GM18870 (cell line): ENCODE measurements around the gene CPSF2.

ENCODE experiments used
- ATAC-seq: cut with Tn5 transposase; IDR thresholded peaks from one replicate; pipeline ENCODE4 v1.9.1; 2021; ENCODE audit warnings: moderate library complexity; ENCODE audit not compliant: unreplicated experiment

The CPSF2 gene

DNA sequence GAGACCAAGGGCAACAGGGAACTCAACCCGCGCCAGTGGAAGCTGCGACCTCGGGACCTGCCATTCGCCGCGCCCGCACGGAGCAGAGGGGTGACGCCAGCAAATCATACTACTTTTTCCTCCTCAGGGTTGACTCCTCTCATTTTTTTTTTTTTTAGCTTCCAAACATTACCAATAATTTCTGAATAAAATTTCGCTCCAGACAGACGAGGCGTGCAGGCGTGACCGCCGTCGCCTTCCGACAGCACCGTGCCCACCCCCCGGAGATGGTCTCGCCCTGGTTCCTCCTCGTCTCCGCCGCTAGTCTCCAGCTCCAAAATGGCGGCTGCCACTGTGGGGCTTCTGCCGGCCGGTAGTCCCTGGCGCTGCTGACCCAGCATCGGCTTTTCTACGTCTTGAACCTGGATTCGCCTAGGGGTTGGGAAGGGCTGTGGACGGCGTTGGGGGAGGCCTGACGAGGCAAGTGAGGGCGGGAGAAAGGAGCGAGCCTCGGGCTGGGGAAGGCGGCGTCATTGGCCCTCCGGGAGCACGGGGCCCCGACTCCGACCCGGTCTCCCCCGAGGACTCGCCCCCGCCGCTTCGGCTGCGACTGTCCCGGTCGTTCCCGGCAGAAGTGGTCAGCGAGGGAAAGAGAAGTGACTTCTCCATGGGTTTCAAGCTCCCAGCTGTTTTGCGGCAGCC is at the start of gene CPSF2, which contains the start of gene NDUFB1:
Gene CPSF2 (plus strand): TSS at position 300 of the 681 bp plus-strand sequence. CDS start 9,016 bp downstream, outside the sequence.
Gene NDUFB1 (minus strand): TSS at position 37 of the 681 bp plus-strand sequence. CDS start 4,069 bp downstream, outside the sequence.
- peak; percentile 70 for ATAC-seq

DNA sequence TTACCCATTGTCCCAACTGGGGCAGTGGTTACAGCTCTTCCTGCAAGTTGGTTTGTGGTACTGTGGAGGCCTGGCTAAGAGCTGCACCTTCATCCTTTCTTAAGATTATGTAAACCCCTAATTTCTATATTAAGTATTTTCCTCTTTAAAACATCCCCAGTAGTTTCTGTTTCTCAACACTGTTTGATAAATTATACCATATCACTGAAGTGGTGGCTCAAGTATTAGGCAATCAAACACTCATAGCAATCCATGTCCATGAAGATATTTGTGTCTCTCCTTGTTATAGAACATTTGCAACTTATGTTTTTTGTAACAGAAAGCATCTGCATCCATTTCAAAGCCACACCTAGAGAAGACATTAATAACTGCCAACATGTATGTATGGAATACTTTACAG is 47.2 kb upstream of the CPSF2 start:
- no peak for ATAC-seq

DNA sequence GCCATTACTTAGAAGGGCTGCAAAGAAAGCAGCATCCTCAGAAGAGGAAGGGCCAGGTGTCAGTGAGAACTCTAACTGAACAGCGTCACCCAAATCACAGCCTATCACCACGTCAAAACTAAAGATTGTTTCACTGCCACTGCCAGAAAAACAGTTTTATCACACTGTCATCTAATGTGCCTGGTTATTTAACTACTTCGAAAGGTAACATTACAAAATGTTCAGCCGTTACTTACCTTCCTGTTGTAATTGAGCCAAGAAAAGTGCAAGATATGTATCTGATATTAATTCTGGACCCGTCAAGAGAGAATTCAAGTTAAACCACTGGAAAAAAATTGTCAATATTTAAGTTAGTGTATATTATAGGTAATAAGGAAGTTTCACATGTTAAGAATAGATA is 33.3 kb upstream of the CPSF2 start:
- ATAC-seq: no peak

DNA sequence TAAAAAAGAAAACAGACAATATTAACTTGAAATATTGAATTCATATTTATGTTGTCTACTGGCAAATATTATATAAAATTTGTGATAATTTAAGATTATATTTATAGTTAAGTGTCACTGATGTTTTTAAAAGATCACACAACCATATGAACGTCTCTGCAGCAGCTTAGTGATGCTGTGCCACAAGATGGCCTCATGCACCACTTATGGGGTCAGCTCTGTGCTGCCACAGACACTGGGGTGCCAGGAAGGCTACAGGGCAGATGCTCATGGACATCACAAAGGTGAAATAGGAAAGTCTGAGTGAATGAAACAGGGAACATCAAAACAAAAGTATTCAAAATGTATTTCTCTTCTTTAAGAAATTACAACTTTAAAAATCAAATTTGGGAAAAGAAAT is 28.4 kb upstream of the CPSF2 start:
- no peak for ATAC-seq

DNA sequence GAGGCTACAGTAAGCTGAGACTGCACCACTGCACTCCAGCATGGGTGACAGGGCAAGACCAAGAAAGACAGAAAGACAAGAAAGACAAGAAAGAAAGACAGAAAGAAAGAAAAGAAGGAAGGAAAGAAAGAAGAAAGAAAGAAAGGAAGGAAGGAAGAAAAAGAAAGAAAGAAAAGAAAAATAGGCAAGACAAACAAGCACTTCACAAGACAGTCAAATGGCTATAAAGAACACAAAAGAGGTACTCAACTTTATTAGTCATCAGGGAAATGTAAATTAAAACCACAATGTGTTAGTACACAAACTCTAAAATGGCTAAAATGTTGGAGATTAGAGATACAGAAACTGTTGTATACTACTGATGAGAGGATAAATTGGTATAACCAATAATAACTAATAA is 22.0 kb upstream of the CPSF2 start:
- ATAC-seq: no peak

DNA sequence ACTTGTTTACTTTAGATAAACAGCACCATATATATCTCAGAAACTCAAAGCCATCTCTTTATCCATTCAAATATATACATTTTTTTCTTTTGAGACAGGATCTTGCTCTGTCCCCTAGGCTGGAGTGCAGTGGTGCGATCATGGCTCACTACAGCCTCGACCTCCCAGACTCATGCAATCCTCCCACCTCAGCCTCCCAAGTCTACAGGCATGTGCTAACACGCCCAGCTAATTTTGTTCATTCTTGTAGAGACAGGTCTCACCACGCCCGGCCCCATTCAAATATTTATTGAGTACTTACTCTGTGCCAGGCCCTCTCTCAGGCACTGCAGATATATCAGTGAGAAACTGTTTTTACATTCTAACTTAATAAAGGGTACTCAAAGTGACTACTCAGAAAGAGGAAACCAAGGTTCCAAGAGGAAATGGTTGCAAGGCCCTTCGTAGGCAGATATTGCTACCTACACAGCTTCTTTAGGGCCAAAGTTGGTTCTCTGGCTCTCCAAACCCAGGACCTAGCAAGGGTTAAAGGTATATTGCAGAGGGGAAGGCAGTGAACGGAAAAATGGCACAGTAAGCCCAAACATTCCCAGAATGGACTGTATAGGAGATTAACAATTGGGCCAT is 18.3 kb upstream of the CPSF2 start:
- ATAC-seq: no peak

DNA sequence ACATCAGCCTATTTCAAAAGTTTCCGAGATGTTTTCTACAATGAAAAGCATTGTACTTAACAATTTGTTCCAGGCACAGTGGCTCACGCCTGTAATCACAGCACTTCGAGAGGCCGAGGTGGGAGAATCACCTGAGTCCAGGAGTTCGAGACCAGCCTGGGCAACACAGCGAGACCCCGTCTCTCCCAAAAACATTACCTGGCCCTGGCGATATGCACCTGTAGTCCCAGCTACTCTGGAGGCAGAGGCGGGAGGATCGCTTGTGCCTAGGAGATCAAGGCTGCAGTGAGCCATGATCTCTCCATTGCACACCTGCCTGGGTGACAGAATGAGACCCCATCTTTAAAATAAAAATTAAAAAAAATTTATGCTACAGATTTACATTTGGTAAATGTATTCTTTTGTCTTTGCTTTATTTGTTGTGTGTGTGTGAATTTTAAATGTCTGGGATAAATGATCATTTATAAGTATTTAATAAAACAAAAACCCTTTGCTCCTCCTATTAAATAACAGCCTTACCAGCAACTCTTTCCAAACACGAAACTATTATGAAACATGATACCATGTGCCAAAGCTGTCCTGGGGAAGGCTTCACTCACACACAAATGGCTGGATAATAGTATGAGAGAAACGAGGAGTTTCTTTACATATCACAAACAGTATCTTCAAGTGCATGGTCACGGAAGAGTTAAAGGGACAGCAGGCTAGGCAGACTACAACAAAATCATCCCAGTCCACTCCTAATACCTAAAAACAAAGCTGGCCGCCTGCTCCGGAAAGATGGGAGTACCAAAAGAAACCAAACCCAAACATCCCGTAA is 16.5 kb upstream of the CPSF2 start:
- ATAC-seq: no peak

DNA sequence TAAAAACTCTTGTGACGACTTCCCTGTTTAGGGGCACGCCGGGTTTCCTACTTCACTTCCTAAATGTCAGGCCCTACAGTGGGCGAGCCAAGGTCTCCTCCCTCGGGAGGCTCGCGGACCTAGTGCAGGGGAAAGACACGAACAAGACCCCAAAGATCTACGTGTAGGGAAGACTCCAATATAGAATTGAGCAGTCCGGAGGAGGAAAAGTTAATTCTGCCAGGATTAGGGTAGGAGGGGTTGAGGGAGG is 16.0 kb upstream of the CPSF2 start:
- ATAC-seq: peak; percentile 16

DNA sequence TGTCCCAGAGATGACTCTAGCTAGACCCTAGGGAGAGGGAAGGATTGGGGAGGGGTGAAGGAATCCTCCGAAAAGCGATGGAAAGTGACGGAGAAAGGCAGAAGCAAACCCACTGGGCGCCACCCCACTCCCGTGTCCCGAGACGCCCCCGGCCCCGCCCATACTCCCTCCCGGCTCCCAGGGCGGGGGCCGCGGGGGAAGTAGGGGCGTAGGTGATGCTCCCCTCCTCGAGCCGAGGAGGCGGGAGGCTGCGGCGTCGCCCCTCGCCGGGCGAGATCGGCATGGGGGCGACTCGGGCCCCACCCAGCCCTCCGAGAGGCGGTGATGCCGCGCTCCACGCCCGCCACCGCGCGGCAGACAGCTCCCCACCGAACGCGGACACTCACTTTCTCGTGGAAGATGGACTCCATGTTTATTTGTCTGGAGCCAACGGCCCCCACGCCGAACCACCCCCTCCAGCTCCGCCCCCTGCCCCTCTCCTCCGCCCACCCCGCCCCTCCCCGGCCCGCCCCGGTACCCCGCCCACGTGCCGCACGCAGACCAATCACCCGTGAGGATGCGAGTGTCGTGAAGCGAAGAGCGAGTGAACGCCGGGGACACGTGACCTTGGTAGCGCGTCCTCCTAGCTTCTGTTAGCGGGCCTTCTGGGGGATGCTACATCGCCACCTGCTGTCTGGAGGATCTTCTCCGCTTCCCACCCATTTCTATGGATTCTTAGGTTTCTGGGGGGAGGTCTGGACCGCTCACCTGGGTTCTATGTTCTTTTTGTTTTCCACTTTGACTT is 15.4 kb upstream of the CPSF2 start, which contains the start of gene ATXN3:
Gene ATXN3 (minus strand): TSS at position 440 of the 784 bp plus-strand sequence. CDS start 30 bp downstream, at position 410.
- ATAC-seq: peak; percentile 60

DNA sequence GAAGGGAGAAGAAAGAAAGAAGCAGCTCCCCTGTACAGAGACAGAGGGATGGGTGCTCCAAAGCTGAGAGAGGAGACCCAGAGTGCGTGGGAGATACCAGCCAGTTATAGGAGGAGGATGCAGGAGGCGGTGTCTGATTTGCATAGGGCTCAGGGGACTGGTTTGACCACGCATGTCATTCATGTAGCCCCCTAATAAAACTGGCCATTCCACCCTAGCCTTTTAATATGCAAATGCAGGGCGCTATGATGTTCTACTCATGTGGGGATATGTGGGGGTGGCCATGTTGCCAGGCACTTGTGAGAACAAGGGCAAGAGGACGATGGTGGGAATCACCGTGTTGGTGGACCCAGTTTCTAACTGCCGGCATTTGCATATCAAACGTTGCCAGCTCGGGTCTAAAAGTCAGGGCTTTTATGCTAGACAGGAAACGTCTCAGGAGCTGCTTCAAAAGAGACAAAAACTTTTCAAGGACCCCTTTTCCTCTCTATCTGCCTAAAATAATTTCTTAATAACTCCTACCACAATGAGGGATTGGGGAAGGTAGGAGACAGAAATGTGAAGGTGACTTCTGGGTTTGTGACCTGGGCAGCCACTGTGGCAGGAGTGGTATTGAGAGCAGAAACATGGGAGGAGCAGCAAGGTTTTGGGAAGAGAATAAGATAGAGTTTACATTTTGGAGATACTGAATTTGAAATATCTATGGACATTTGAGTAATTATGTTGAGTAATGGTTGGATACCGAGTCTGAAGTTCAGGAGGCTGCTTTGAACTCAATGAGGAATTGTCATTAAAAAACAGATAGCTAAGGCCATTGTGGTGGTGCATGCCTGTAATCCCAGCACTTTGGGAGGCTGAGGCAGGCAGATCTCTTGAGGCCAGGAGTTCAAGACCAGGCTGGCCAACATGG is 13.2 kb upstream of the CPSF2 start:
- no peak for ATAC-seq

DNA sequence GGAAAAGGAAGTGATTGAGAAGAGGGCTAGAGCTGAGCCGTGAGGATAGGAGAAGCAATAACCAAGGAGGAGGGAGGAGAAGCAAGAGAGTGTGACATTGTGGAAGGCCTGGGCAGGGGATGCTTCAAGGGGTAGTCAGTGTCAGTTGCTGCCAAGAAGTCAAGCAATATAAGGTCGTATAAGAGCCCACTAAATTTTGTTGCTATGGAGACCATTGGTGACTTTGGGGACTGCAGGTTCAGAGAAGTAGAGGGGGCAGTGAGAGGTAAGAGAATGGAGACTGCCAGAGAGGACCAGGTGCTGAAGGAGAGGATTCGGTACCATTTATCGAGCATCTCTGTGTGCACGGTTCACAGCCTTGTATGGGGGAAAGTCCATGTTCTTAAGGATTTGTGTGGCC is 12.3 kb upstream of the CPSF2 start:
- ATAC-seq: no peak

DNA sequence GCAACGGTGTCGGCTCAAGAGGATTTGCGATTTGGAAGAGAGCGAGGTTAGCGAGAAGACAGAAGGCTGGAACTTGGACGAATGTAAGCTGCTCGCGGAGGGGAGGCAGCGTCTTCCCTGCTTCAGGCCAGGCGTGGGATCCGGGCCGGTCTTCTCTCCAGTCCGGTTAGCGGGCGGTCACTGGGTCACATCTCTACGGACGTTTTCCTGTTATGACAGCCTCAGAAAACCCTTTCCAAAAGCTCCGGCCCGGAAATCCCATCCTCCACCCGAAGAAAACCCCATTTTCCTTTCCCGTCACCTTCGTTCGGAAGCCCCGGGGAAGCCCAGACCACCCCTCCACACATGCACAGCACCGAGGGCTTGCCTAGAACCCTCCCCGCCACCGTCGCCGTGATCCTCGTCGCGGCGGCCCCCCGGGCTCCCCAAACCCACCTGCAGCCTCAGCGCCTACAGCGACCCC is 531 bp upstream of the CPSF2 start:
- no peak for ATAC-seq

DNA sequence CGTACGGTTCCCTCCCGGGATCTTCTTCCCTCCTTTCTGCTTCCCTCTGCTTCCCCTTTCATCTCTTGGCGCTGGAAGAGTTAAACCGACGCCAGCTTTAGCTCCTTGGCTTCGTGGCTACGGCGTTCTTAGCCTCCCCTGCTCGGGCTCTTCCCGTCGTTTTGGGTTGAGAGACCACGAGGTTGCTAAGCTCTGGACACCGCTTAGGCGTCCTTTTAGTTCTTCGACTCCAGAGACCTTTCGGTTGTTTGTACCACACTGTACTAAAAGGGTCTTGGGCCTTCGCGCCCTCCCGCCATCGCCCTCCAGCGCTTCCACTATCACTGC is 545 bp downstream of the CPSF2 start:
- ATAC-seq: no peak

DNA sequence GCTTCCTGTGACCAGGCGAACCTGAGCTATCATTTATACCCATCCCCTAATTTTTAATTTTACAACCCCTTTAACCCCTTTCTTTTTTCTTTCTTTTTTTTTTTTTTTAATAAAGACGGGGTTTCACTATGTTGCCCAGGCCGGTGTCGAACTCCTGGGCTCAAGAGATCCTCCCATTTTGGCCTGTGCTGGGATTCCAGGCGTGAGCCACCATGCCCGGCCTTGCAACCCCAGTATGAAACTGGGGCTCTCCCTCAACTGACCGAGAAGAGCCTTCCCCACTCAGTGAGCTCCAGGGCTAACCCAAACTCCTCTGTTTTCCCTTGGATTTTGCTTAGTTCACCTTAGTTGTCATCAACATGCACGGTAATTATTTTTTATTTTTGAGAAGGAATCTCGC is 992 bp downstream of the CPSF2 start:
- no peak for ATAC-seq

DNA sequence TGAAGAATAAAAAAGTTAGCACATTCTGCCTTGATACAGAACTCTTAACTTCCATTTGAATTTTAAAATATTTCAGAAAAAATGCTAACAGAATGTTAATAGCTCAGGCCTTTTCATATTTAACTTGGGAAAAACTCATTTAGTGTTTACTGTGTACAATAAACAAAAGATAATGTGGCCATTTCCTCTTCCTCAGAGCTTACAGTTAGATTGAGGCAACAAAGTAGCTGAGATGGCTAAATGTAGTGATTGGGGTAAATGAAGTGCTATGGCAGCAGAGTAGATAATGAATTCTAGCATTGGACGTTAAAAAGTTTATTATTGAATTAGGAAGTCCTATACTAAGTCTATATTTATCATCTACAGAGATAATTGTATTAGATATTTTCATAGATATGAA is 12.7 kb downstream of the CPSF2 start:
- no peak for ATAC-seq

DNA sequence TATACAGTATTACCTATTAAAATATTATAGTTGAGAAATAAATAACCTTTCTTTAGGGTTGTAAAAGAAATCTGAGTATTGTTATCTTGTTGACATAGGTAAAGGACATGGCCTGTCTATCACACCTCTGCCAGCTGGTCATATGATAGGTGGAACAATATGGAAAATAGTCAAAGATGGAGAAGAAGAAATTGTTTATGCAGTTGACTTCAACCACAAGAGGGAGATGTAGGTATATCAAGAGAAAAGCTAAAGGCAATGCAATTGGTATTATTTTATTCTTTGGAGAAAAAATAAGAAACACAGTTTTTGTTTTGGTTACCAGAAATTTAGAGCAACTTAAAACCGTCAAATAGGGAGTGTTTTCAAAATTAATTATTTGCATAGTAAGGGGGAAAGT is 13.5 kb downstream of the CPSF2 start:
- ATAC-seq: no peak

DNA sequence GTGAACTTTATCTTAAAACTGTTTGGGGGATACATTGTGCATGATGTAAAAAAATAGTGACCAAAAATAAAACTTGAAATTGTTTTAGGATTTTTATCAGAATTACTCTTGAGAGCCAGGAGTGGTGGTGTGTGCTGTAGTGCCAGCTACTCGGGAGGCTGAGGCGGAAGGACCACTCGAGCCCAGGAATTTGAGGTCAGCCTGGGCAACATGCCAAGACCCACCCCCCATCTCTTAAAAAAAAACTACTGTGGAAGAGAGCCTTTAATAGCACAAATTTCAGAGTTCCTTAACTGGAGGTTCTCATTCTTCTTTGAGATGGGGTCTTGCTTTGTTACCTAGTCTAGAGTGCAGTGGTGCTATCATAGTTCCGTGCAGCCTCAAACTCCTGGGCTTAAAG is 21.5 kb downstream of the CPSF2 start:
- no peak for ATAC-seq

DNA sequence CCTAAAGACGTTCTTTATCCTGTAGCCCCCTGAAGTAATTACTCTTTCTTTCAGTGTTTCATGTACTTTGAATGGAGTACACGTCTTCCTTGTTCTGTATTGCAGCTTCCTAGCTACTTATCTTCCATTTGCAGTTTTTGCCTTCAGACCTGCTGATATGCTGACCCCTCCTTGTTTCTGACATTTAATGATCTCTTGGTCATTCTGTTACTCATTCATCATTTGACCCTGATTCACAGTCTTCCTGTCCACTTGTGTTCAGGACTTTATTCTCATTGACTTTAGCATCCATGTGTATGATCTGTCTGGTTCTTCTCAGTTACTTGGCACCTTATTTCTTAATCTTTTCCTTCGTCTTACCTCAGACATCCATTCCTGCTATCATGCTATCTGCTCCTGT is 22.2 kb downstream of the CPSF2 start:
- ATAC-seq: no peak

DNA sequence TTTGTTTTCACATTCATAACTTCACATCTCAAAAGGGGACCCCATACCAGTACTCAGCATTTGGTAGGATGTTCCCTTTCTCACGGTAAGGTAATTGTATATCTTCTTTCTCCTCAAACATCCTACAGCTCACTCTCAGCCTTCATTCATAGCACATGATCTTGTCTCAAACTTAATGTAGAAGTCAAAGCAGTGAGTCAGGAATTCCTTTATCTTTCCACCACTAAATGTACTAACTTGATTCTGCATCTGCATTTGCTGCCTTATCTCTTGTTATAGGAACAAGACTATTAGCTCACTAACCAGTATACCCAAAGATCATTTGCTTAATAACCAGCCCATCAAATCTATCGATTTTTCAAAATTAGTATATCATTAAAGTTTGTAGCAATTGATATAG is 22.9 kb downstream of the CPSF2 start:
- ATAC-seq: no peak

DNA sequence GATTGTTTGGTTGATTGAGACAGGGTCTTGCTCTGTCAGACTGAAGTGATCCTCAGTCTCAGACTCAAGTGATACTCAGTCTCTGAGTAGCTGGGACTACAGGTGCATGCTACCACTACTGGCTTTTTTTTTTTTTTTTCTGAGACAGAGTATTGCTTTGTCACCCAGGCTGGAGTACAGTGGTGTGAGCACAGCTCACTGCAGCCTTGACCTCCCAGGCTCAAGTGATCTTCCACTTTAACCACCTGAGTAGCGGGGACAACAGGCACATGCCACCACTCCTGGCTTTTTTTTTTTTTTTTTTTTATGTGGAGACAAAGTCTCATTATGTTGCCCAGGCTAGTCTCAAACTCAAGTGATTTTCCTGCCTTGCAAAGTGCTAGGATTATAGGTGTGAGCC is 31.8 kb downstream of the CPSF2 start:
- no peak for ATAC-seq
